GM19193 (cell line): ENCODE measurements around the gene ORC5.
A peak's percentile ranks its signal among the peaks of the same experiment; 100 is the strongest.

Experiments
- POLR2A ChIP-seq: IDR thresholded peaks from 4 replicates; pipeline ENCODE4 v1.6.1; 2011; ENCODE audit not compliant: insufficient read depth, insufficient read length; ENCODE audit errors: extremely low read depth

The ORC5 gene

DNA sequence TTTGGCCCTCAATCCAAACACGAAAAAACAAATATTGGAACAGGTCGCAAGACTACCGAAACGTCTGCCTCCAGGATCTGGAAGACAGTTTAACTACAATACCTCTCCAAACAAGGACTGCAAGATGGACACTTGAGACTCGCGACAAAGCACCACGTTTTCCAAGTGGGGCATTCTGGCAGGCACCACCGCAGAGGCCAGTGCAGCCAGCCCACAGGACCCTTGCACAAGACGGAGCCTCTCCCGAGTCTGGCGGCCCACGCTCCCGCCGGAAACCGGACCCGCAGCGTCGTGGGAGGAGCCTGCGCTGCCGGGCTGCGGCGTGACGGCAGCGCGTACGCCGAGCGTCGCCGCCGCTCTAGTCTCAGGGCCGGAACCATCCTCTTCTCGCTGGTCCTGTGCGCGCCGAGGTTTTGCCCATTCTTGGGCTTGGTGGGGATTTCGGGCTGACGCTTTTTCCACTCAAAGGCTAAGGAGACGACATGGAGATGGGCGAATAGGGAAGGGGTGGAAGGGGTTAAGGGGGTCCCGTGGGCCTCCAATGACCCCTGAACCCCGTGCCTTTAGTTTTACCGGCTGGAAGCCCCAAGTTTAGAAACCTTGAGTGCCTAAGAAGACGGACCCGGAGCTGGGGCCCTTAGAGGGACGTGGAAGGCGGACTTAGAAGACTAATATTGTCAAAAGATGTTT lies at the start of gene ORC5:
Gene ORC5, minus strand, starts transcription at position 283 of the 690 bp plus-strand sequence. Its CDS starts 109 bp downstream, at position 174.
- TF ChIP-seq POLR2A = peak; percentile 97

DNA sequence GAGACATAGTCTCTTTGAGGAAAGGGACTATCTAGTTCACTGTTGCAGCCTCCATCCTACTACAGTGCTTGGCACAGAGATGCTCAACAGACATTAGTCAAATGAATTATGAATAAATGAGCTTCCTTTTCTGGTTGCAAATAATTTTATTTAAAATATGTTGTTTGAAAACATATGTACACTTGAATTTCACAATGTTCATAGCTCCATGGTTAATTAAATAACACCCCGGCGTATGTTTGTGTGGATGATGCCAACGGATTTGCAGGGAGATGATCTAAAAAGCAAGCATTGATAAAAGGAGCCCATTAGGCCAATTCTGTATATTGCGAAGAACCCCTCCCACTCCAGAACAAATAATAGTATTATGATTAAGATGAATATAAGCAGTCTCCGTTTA lies 47.8 kb upstream of the ORC5 start:
- no peak for TF ChIP-seq POLR2A

- TF ChIP-seq POLR2A = no peak
Measured at GRCh38 chr7:104255194-104255593, 47.4 kb upstream of the ORC5 start.

DNA sequence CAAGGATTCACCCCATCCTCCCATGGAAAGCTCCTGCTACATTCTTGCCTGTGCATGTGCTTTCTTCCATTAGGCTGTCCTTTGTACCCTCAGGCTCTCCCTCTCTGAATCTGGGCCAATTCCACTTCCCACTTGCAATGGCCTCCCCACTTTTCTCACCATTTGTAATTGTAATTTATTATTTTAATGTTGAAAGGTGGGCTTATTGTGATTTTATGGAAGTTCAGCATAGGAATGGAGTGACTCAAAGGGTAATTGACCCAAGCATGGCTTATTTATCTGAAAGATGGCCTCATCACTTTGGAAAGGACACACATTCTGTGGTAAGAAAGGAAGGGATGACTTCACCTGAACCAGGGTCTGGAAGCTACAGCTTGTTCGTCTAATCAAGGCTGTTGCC lies 46.9 kb upstream of the ORC5 start:
- no peak for TF ChIP-seq POLR2A

GRCh38 chr7:104252409-104253134 lies 44.8 kb upstream of the ORC5 start:
- TF ChIP-seq POLR2A = no peak

- TF ChIP-seq POLR2A = no peak
Measured at GRCh38 chr7:104242638-104243037, 34.8 kb upstream of the ORC5 start.

DNA sequence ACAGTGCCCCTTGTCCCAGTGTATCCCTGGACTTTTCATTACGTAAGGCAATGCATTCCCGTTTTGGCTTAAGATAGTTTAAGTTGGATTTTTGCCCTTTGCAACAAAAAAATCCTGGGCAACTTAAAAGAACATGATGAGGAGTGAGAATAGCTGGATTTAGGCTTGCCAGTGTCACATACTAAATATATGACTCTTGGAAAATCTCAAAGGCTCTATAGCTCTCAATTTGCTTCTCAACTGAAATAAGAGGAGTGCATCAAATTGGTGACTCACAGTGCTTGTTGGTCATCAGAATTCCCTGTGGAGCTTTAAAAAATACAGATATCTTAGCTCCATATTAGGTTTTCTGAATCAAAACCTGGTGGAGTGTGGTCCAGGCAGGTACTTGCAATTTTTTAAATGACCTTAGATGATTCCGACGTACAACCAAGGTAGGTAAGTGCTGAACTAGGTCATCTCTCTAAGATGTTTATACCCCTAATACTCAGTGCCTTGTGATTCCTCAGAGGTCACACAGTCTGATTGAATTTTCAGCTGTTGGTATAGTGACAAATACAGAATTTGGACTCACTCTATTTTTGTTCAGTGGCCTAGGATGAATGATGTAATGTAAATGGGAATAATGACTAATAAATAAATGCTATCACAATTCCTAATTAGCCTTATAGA lies 33.9 kb upstream of the ORC5 start:
- TF ChIP-seq POLR2A = no peak

DNA sequence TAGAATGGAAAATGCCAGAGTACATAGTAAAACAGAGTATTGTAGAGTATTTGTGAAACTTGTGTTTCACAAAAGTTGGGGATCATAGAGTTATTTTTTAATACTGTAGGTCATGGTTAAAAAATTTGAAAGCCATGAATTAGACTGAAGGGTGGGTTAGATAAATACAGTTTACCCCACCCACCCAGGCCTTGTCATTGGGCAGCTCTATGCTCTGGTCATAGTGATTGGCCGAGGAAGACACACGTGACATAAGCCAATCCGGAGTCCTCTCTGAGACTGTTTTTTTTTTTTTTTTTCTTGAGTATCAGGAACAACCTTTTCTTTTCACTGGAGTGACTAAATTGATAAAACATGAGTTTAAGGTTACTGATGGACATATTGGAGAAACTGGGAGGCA lies 33.3 kb upstream of the ORC5 start:
- no peak for TF ChIP-seq POLR2A

- TF ChIP-seq POLR2A = no peak
Measured at GRCh38 chr7:104240401-104240800, 32.6 kb upstream of the ORC5 start.

- TF ChIP-seq POLR2A = no peak
Measured at GRCh38 chr7:104231054-104232046, 23.5 kb upstream of the ORC5 start.

DNA sequence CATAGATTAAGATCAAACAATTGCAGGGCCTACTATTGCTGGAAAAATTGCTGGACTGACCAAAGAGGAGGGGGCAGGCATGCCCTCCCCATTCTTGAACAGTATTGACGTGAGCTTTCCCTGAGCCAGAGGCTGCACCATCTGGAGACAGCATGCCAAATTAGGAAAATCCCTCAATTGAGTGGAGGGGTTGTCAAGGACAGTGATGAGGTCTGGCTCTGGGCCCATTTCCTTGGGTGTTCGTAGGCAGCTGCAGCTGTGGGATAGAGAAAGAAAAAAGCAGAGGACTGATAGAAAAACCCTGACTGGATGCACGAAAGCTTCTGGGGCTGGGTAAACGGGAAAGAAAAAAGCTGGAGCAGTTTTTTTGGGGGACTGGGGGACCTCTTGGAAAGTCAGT lies 22.8 kb upstream of the ORC5 start:
- no peak for TF ChIP-seq POLR2A

- TF ChIP-seq POLR2A = no peak
Measured at GRCh38 chr7:104228442-104228841, 20.6 kb upstream of the ORC5 start.

GRCh38 chr7:104225451-104225850 lies 17.6 kb upstream of the ORC5 start:
- TF ChIP-seq POLR2A = no peak

GRCh38 chr7:104217620-104218019 lies 9.8 kb upstream of the ORC5 start:
- TF ChIP-seq POLR2A = no peak

DNA sequence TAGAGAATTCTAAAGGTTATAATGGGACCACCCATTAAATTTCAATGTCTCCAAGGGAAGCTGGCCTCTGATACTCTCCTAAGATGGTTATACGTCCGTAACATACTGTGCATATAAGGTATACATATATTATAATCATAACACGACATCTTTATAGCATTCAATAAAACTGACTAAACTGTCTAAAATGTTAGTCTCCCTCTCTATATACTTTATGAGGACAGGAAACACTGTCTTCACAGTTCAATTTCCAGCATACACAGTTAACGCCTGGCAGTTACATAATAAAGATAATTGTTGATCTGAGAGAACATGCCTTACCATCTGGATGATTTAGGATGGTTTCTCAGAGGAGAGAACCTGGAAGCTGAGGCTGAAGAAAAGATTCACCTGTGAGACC lies 1.2 kb upstream of the ORC5 start:
- no peak for TF ChIP-seq POLR2A
